Peyer's patch (tissue), 4 donors: ENCODE data around the gene PLB1. TPM values are rescaled to one million over a fixed set of nuclear protein-coding genes. Genes with fewer than 3 reads are reported as not detected.

Source experiments
- DNase-seq, 3 donors: peaks; one replicate each; pipeline ENCODE4 v3.0.0-alpha.2; 2017 to 2019
- H3K27ac ChIP-seq, 4 donors: fragments of 200-600 bp; sonication (generic); one replicate each; pipeline ENCODE4 v1.5.1; 2016 to 2019
- H3K27me3 ChIP-seq, 2 donors: fragments of 200-600 bp; sonication (generic); one replicate each; pipeline ENCODE4 v1.5.1; 2019
- H3K36me3 ChIP-seq, 3 donors: fragments of 200-600 bp; sonication (generic); one replicate each; pipeline ENCODE4 v1.5.1; 2016 to 2019
- H3K4me1 ChIP-seq, 4 donors: fragments of 200-600 bp; sonication (generic); one replicate each; pipeline ENCODE4 v1.5.1; 2016 to 2019
- H3K4me3 ChIP-seq, 4 donors: fragments of 200-600 bp; sonication (generic); 1 replicate in 3 of 4; 2 replicates in 1 of 4; pipeline ENCODE4 v1.5.1; 2016 to 2019; ENCODE audit warnings: mild to moderate bottlenecking in 1 of 4
- H3K9me3 ChIP-seq, 4 donors: fragments of 200-600 bp; sonication (generic); one replicate each; pipeline ENCODE4 v1.5.1; 2016 to 2019; ENCODE audit warnings: mild to moderate bottlenecking in 1 of 4
- CTCF ChIP-seq, 6 experiments: fragments of 450-650 bp in 4 of 6; fragments of 200-600 bp in 2 of 6; sonication (generic) in 1 of 6; IDR thresholded peaks; one replicate each; pipeline ENCODE4 v1.5.1; 2017 to 2019; ENCODE audit warnings: antibody characterized with exemption in 6 of 6, mild to moderate bottlenecking in 3 of 6, moderate library complexity in 1 of 6
- POLR2A ChIP-seq, 2 donors: fragments of 450-650 bp; IDR thresholded peaks; one replicate each; pipeline ENCODE4 v1.5.1; 2017; ENCODE audit warnings: antibody characterized with exemption in 2 of 2, mild to moderate bottlenecking in 2 of 2, moderate library complexity in 2 of 2
- total RNA-seq, 4 donors: library from RNA; depleted of rRNA; stranded (reverse); fragments of >200 nt; gene quantifications; one replicate each; pipeline ENCODE4 v1.1.0, GENCODE V29; 2016

Gene PLB1
- total RNA-seq, 4 donors from 2014 or later = 9.1 to 345 (median 146) TPM

GRCh38 chr2:28577791-28578680 is 82.2 kb downstream of the PLB1 start:
- H3K4me1 ChIP-seq = no peaks in the 10 kb centered on the region
- peaks cover 0 to 10% (median 0%) of the 10 kb centered on the region in 3 donors for H3K36me3 ChIP-seq
- no peak for TF ChIP-seq CTCF (IDR thresholded peaks at IDR 0.05)
- no peak for TF ChIP-seq POLR2A (IDR thresholded peaks at IDR 0.05)
- no peak for DNase-seq
- no peaks in the 10 kb centered on the region for H3K9me3 ChIP-seq
- H3K27ac ChIP-seq = no peak overlapping the region
- no peaks in the 10 kb centered on the region for H3K27me3 ChIP-seq
- H3K4me3 ChIP-seq = no peak overlapping the region

- Histone ChIP-seq H3K36me3 (peaks cover 0 to 10% (median 0%) of the 10 kb centered on the region in 3 donors), H3K4me3 (no peak overlapping the region), H3K27me3 (no peaks in the 10 kb centered on the region), H3K4me1 (no peaks in the 10 kb centered on the region), H3K27ac (no peak overlapping the region), H3K9me3 (no peaks in the 10 kb centered on the region)
- no peak for TF ChIP-seq CTCF (IDR thresholded peaks at IDR 0.05)
- TF ChIP-seq POLR2A (IDR thresholded peaks at IDR 0.05) = no peak
- no peak for DNase-seq
Measured at GRCh38 chr2:28578774-28579173, 82.9 kb downstream of the PLB1 start.

- Histone ChIP-seq H3K36me3 (peaks cover 0 to 10% (median 0%) of the 10 kb centered on the region in 3 donors), H3K27me3 (no peaks in the 10 kb centered on the region), H3K4me1 (peaks cover 0 to 3% (median 0%) of the 10 kb centered on the region in 4 donors), H3K9me3 (no peaks in the 10 kb centered on the region), H3K27ac (no peak overlapping the region), H3K4me3 (no peak overlapping the region)
- TF ChIP-seq CTCF (IDR thresholded peaks at IDR 0.05) = no peak
- no peak for TF ChIP-seq POLR2A (IDR thresholded peaks at IDR 0.05)
- no peak for DNase-seq
Measured at GRCh38 chr2:28579606-28580005, 83.7 kb downstream of the PLB1 start.

- no peak for DNase-seq
- H3K4me3 ChIP-seq = no peak overlapping the region
- no peaks in the 10 kb centered on the region for H3K9me3 ChIP-seq
- no peak for TF ChIP-seq CTCF (IDR thresholded peaks at IDR 0.05)
- TF ChIP-seq POLR2A (IDR thresholded peaks at IDR 0.05) = no peak
- H3K4me1 ChIP-seq = peaks cover 0 to 8% (median 0%) of the 10 kb centered on the region in 4 donors
- no peaks in the 10 kb centered on the region for H3K27me3 ChIP-seq
- no peak overlapping the region for H3K27ac ChIP-seq
- H3K36me3 ChIP-seq = peaks cover 0 to 10% (median 0%) of the 10 kb centered on the region in 3 donors
Measured at GRCh38 chr2:28580078-28580477, 84.2 kb downstream of the PLB1 start.

DNA sequence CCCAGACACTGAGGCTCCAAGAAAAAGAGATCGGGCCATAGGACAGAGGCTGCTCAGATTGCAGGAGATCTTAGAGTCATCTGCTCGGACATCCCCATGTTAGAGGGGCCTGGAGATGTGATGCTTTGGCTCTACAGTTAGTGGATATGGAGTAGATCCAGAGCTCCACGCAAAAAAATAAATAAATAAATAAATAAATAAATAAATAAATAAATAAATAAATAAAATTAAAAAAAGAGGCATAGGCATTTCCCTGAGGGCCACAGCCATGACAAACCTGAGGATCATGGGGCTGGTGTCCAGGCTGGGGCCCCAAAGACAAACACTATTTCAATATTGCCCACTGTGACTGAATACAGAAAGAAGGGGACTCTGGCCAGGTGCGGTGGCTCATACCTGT is 85.5 kb downstream of the PLB1 start:
- Histone ChIP-seq H3K27ac (no peak overlapping the region), H3K36me3 (peaks cover 0 to 13% (median 0%) of the 10 kb centered on the region in 3 donors), H3K9me3 (no peaks in the 10 kb centered on the region), H3K27me3 (no peaks in the 10 kb centered on the region), H3K4me1 (peaks cover 0 to 9% (median 0%) of the 10 kb centered on the region in 4 donors), H3K4me3 (no peak overlapping the region)
- TF ChIP-seq POLR2A (IDR thresholded peaks at IDR 0.05) = no peak
- DNase-seq = no peak

DNA sequence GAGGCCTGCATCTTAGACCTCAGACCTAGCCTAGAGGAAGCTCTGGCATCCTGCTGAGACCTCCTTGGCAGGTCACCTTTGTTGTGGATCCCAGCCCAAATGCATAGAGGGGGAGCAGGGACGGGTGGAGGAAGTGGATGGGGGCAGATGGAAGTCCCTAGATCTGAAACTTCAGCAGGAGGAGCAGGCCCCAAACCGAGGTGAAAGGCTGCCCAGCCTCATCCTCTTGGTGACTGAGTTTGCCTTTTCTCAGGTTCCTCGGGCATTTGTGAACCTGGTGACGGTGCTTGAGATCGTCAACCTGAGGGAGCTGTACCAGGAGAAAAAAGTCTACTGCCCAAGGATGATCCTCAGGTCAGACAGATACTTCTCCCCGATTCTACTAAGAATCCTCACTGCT is 86.3 kb downstream of the PLB1 start:
- TF ChIP-seq POLR2A (IDR thresholded peaks at IDR 0.05) = no peak
- no peak for TF ChIP-seq CTCF (IDR thresholded peaks at IDR 0.05)
- no peaks in the 10 kb centered on the region for H3K9me3 ChIP-seq
- H3K27ac ChIP-seq = no peak overlapping the region
- DNase-seq = no peak
- H3K4me1 ChIP-seq = peaks cover 0 to 9% (median 0%) of the 10 kb centered on the region in 4 donors
- no peaks in the 10 kb centered on the region for H3K27me3 ChIP-seq
- no peak overlapping the region for H3K4me3 ChIP-seq
- peaks cover 0 to 13% (median 0%) of the 10 kb centered on the region in 3 donors for H3K36me3 ChIP-seq
